GM21576 (cell line): ENCODE data around the gene DAGLA.

Experiments used
- ATAC-seq: cut with Tn5 transposase; IDR thresholded peaks from one replicate; pipeline ENCODE4 v1.9.1; 2021; ENCODE audit warnings: mild to moderate bottlenecking, moderate library complexity; ENCODE audit not compliant: unreplicated experiment

The DAGLA gene

GRCh38 chr11:61760946-61761345 lies 80.8 kb downstream of the DAGLA start:
- no peak for ATAC-seq

GRCh38 chr11:61761440-61762222 lies 81.4 kb downstream of the DAGLA start:
- no peak for ATAC-seq

GRCh38 chr11:61762223-61762615 lies 82.0 kb downstream of the DAGLA start:
- no peak for ATAC-seq

- ATAC-seq: no peak
Measured at GRCh38 chr11:61762798-61763197, 82.6 kb downstream of the DAGLA start.

GRCh38 chr11:61763930-61764605 lies 83.9 kb downstream of the DAGLA start:
- ATAC-seq: no peak

- ATAC-seq: no peak
Measured at GRCh38 chr11:61764606-61765260, 84.5 kb downstream of the DAGLA start.

- no peak for ATAC-seq
Measured at GRCh38 chr11:61765550-61766253, 85.5 kb downstream of the DAGLA start.

- no peak for ATAC-seq
Measured at GRCh38 chr11:61766353-61766841, 86.2 kb downstream of the DAGLA start.

- ATAC-seq: no peak
Measured at GRCh38 chr11:61768376-61769076, 88.3 kb downstream of the DAGLA start.

- no peak for ATAC-seq
Measured at GRCh38 chr11:61769169-61769920, 89.2 kb downstream of the DAGLA start.

GRCh38 chr11:61769946-61770683 lies 89.9 kb downstream of the DAGLA start:
- ATAC-seq: no peak

GRCh38 chr11:61771195-61771894 lies 91.2 kb downstream of the DAGLA start:
- no peak for ATAC-seq

GRCh38 chr11:61771985-61772455 lies 91.8 kb downstream of the DAGLA start:
- no peak for ATAC-seq

GRCh38 chr11:61773356-61773755 lies 93.2 kb downstream of the DAGLA start:
- ATAC-seq: no peak

GRCh38 chr11:61773809-61774208 lies 93.6 kb downstream of the DAGLA start:
- no peak for ATAC-seq

- no peak for ATAC-seq
Measured at GRCh38 chr11:61774411-61774810, 94.2 kb downstream of the DAGLA start.

GRCh38 chr11:61775106-61775505 lies 94.9 kb downstream of the DAGLA start:
- ATAC-seq: no peak
